GM12878 (cell line): Measurements from ENCODE around the gene ESR2. TPM values are rescaled to one million over a fixed set of nuclear protein-coding genes. Genes with fewer than 3 reads are reported as not detected.

Source experiments
- ATAC-seq: fragments of 200-7000 bp; cut with Tn5 transposase; 3 replicates; pipeline ENCODE4 v1.9.1; 2020; ENCODE audit warnings: mild to moderate bottlenecking, moderate library complexity
- BruUV-seq: library from RNA; stranded (reverse); fragments of 400-500 nt; replicated peaks from 2 replicates; lab custom pipeline; 2021; lab: Mats Ljungman, UMichigan
- CTCF ChIA-PET: fragments of 300-600 bp; sonication (Branson Sonifier 250); formaldehyde crosslinking; extraction: SDS; loops from one replicate; lab custom pipeline; 2021; ENCODE audit warnings: inconsistent platforms; lab: Yijun Ruan, JAX
- POLR2A ChIA-PET: fragments of 350-600 bp; formaldehyde crosslinking; extraction: SDS; loops from one replicate; lab custom pipeline; 2021; ENCODE audit warnings: inconsistent platforms; lab: Charles Lee
- RAD21 ChIA-PET: fragments of 300-600 bp; sonication (Branson Sonifier 250); formaldehyde crosslinking; loops from one replicate; lab custom pipeline; 2023; ENCODE audit warnings: antibody characterized with exemption; ENCODE audit not compliant: unreplicated experiment; lab: Charles Lee
- SMC1A ChIA-PET: fragments of 300-600 bp; sonication (Branson Sonifier 250); formaldehyde crosslinking; loops from one replicate; lab custom pipeline; 2023; ENCODE audit not compliant: unreplicated experiment, uncharacterized antibody; lab: Charles Lee
- DNase-seq: peaks from one replicate; pipeline ENCODE4 v3.0.0-alpha.2; 2011; ENCODE audit warnings: low read depth, low spot score
- FAIRE-seq: peaks from 3 replicates; lab custom pipeline; 2011; peaks lifted over from hg19 to GRCh38; lab: Jason Lieb, UNC
- H2AFZ ChIP-seq: 2 replicates; pipeline ENCODE4 v1.6.0; 2011; ENCODE audit warnings: low read depth, low read length, control low read depth; ENCODE audit not compliant: control insufficient read depth
- H3K27ac ChIP-seq: 2 replicates; pipeline ENCODE4 v1.5.1; 2011; ENCODE audit warnings: control low read depth; ENCODE audit not compliant: control insufficient read depth, insufficient read depth
- H3K27me3 ChIP-seq, 2 experiments: replicated peaks in 1 of 2; 2 replicates each; pipeline versions ENCODE4 v1.6.0 to v1.6.1; 2011; ENCODE audit warnings: low read length in 1 of 2; ENCODE audit not compliant: control insufficient read depth in 2 of 2, insufficient read depth in 2 of 2
- H3K36me3 ChIP-seq, 2 experiments: 2 replicates each; pipeline ENCODE4 v1.5.1; 2011; ENCODE audit warnings: low read length in 1 of 2; ENCODE audit not compliant: control insufficient read depth in 2 of 2, insufficient read depth in 2 of 2
- H3K4me1 ChIP-seq: 2 replicates; pipeline ENCODE4 v1.6.1; 2011; ENCODE audit warnings: mild to moderate bottlenecking, low read length, moderate library complexity, mixed read lengths; ENCODE audit not compliant: control insufficient read depth, insufficient read depth
- H3K4me2 ChIP-seq: 2 replicates; pipeline ENCODE4 v1.6.0; 2011; ENCODE audit warnings: control low read depth; ENCODE audit not compliant: control insufficient read depth, insufficient read depth
- H3K4me3 ChIP-seq: fragments of 200-600 bp; sonication (generic); 2 replicates; pipeline ENCODE4 v1.5.1; 2016
- H3K79me2 ChIP-seq: 2 replicates; pipeline ENCODE4 v1.6.0; 2011; ENCODE audit warnings: low read length; ENCODE audit not compliant: control insufficient read depth, insufficient read depth
- H3K9ac ChIP-seq: 2 replicates; pipeline ENCODE4 v1.8.0; 2011; ENCODE audit warnings: low read length, control low read depth, mixed read lengths; ENCODE audit not compliant: control insufficient read depth, insufficient read depth
- H3K9me3 ChIP-seq: replicated peaks from 3 replicates; pipeline ENCODE4 v1.5.1; 2011; ENCODE audit warnings: mild to moderate bottlenecking, low read length; ENCODE audit not compliant: control insufficient read depth, insufficient read depth
- H4K20me1 ChIP-seq: 2 replicates; pipeline ENCODE4 v1.6.0; 2011; ENCODE audit not compliant: control insufficient read depth, insufficient read depth
- EGR1 ChIP-seq, 2 experiments: IDR thresholded peaks; 1 replicate in 1 of 2; 2 replicates in 1 of 2; pipeline ENCODE4 v1.6.1; 2011 to 2012; ENCODE audit warnings: low read depth in 2 of 2, low read length in 2 of 2, borderline replicate concordance in 1 of 2, mild to moderate bottlenecking in 1 of 2, moderate library complexity in 1 of 2
- NFIC ChIP-seq: IDR thresholded peaks from 2 replicates; pipeline ENCODE4 v1.6.1; 2012; ENCODE audit warnings: low read depth, mild to moderate bottlenecking, inconsistent platforms, low read length, moderate library complexity
- NR2C1 ChIP-seq: fragments of 450-650 bp; IDR thresholded peaks from 2 replicates; pipeline ENCODE4 v1.6.1; 2017; ENCODE audit warnings: antibody characterized with exemption, mild to moderate bottlenecking, moderate library complexity
- PBX3 ChIP-seq: IDR thresholded peaks from 2 replicates; pipeline ENCODE4 v1.6.1; 2011; ENCODE audit warnings: mild to moderate bottlenecking, low read depth, low read length, moderate library complexity; ENCODE audit not compliant: insufficient replicate concordance
- POU2F2 ChIP-seq: IDR thresholded peaks from 3 replicates; pipeline ENCODE4 v1.6.1; 2011; ENCODE audit warnings: low read depth, mild to moderate bottlenecking, low read length, borderline replicate concordance
- SUPT20H ChIP-seq: IDR thresholded peaks from 2 replicates; pipeline ENCODE4 v1.6.1; 2011; ENCODE audit warnings: low read depth, mild to moderate bottlenecking, low read length, moderate library complexity, borderline replicate concordance; ENCODE audit not compliant: control insufficient read depth
- TCF12 ChIP-seq: IDR thresholded peaks from 2 replicates; pipeline ENCODE4 v1.6.1; 2011; ENCODE audit warnings: low read depth, mild to moderate bottlenecking, low read length
- WGBS: methylation state at CpG from one replicate; pipeline ENCODE4 v1.1.6; 2016; ENCODE audit warnings: low lambda C conversion rate; ENCODE audit not compliant: insufficient replicate concordance, insufficient coverage; ENCODE audit errors: missing lambda C conversion rate; 5-methylcytosine and 5-hydroxymethylcytosine counted together
- in situ Hi-C: fragments of 300-500 bp; cut with MboI; formaldehyde crosslinking; loops from 9 replicates; pipeline ENCODE4 v1.14.3; 2018; ENCODE audit warnings: mixed read lengths
- intact Hi-C: fragments of 100-400 bp; cut with micrococcal nuclease; formaldehyde crosslinking; loops from one replicate; pipeline ENCODE4 v1.14.2; 2022; ENCODE audit not compliant: unreplicated experiment
- polyA plus RNA-seq, 11 experiments: library from polyadenylated mRNA; depleted of rRNA in 4 of 11; unstranded in 6 of 11; stranded (reverse) in 5 of 11; fragments of >200 nt; fragmentation: Nextera tagmentation in 4 of 11; fragmentation: Illumina TruSeq in 1 of 11; extraction: Ambion mirVana in 4 of 11; extraction: Trizol in 1 of 11; gene quantifications; 1 replicate in 1 of 11; 2 replicates in 10 of 11; pipeline versions ENCODE4 v1.2.1 to v1.2.3, GENCODE V29; 2011 to 2016; ENCODE audit warnings: inconsistent platforms in 2 of 11, missing spikeins in 2 of 11, low read depth in 1 of 11
- total RNA-seq, 4 experiments: library from RNA; depleted of rRNA in 3 of 4; stranded (reverse); fragments of >200 nt in 3 of 4; fragmentation: Illumina TruSeq in 1 of 4; extraction: Trizol in 1 of 4; gene quantifications; 2 replicates each; pipeline versions ENCODE4 v1.2.1 to v1.2.3, GENCODE V29; 2013 to 2021
- TF ChIP-seq, protein P1 (sequence below): IDR thresholded peaks from 2 replicates; pipeline ENCODE4 v1.6.1; 2011; ENCODE audit warnings: borderline replicate concordance, low read depth, mild to moderate bottlenecking, moderate library complexity, mixed read lengths, low read length; ENCODE audit not compliant: insufficient read depth; ENCODE audit errors: extremely low read length
- TF ChIP-seq, protein P2 (sequence below): fragments of 450-650 bp; IDR thresholded peaks from 2 replicates; pipeline ENCODE4 v1.6.1; 2016; ENCODE audit warnings: mild to moderate bottlenecking
- TF ChIP-seq, protein P3 (sequence below): fragments of 150-350 bp; IDR thresholded peaks from 2 replicates; pipeline ENCODE4 v1.6.1; 2016; ENCODE audit warnings: low read depth, low read length

ESR2 gene
- total and polyA plus RNA-seq, 10 of the 15 experiments (the other 5 are each of a cell fraction or from before 2014, with no cell fraction given) = 0.29 to 2.6 (median 0.81) TPM

DNA sequence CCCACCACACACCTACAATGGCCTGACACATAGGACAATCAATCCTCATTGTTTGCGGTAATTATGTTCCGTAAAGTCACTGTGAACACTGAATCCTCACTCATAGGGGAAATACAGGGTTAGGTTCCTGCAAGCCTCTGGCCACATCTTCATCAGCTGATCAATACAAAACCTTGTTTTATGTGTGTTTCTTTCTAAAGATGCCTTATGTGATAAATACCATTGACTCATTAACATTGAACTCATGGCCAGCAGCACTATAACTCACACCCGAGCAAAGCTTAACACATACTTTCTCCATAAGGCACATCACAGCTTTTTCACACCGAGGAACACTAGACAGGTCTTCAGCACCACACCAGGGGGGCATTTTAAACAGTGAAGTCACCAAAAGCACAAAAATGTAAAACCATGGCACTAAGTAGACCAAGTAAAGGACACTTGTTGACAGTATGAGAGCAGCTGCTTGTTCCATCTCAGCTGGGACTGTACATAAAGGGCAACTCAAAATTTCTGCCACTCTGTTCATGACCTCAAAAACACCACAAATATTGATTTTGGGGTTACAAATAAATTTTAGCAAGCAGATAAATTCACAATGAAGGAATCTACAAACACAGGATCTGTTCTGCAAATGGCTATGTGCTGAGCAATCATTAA lies 60.5 kb downstream of the ESR2 start:
- Histone ChIP-seq H3K27me3 (no peaks in the 10 kb centered on the region), H3K9ac (no peak overlapping the region), H4K20me1 (no peaks in the 10 kb centered on the region), H3K79me2 (peaks cover 4% of the 10 kb centered on the region; the same call in 1 of the 2 replicates), H3K4me2 (peak overlapping the region; percentile 89), H3K36me3 (peaks cover 0 to 5% of the 10 kb centered on the region in 2 experiments; a peak in 1 of 4 replicates), H3K4me1 (peaks cover 53% of the 10 kb centered on the region), H2AFZ (no peak overlapping the region), H3K4me3 (peak overlapping the region; percentile 33; the same call in 1 of the 2 replicates), H3K27ac (peak overlapping the region; percentile 22), H3K9me3 (no peaks in the 10 kb centered on the region)
- in situ Hi-C loops (no loop called here), intact Hi-C loops (loop anchor here (5.0 kb wide), 1 partner anchor 36 kb away; no protein-coding TSS in a partner anchor)
- SMC1A ChIA-PET = interaction anchor here (0.7 to 1.0 kb wide), 4 partner anchors 20 to 368 kb away, joined by 3 read pairs; no protein-coding TSS in a partner anchor
- FAIRE-seq (no peak), DNase-seq (no peak), ATAC-seq (no peak)
- BruUV-seq = TSS peak; percentile 61
- CTCF ChIA-PET = interaction anchor here (0.7 to 1.3 kb wide), 3 partner anchors 10 to 224 kb away, joined by 3 to 6 read pairs (median 3); no protein-coding TSS in a partner anchor
- RAD21 ChIA-PET = interaction anchor here (1.1 kb wide), 1 partner anchor 61 kb away, joined by 4 read pairs; the partner anchor contains the start of gene ESR2
- POLR2A ChIA-PET = interaction anchor here (0.7 to 1.3 kb wide), 2 partner anchors 38 to 366 kb away, joined by 3 to 4 read pairs; no protein-coding TSS in a partner anchor
- WGBS = 99% methylated on average over 4 of the region's 4 CpGs
- TF ChIP-seq SUPT20H (no peak), POU2F2 (no peak), EGR1 (IDR thresholded peaks at IDR 0.05; ENCODE audit: borderline replicate concordance in 1 of 2, low read depth in 2 of 2, low read length in 2 of 2) (no peak), PBX3 (no peak), NFIC (no peak), TCF12 (no peak), NR2C1 (no peak)
- TF ChIP-seq, protein P1, sequence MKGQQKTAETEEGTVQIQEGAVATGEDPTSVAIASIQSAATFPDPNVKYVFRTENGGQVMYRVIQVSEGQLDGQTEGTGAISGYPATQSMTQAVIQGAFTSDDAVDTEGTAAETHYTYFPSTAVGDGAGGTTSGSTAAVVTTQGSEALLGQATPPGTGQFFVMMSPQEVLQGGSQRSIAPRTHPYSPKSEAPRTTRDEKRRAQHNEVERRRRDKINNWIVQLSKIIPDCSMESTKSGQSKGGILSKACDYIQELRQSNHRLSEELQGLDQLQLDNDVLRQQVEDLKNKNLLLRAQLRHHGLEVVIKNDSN = no peak
- TF ChIP-seq, protein P2, sequence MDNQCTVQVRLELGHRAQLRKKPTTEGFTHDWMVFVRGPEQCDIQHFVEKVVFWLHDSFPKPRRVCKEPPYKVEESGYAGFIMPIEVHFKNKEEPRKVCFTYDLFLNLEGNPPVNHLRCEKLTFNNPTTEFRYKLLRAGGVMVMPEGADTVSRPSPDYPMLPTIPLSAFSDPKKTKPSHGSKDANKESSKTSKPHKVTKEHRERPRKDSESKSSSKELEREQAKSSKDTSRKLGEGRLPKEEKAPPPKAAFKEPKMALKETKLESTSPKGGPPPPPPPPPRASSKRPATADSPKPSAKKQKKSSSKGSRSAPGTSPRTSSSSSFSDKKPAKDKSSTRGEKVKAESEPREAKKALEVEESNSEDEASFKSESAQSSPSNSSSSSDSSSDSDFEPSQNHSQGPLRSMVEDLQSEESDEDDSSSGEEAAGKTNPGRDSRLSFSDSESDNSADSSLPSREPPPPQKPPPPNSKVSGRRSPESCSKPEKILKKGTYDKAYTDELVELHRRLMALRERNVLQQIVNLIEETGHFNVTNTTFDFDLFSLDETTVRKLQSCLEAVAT = no peak
- TF ChIP-seq, protein P3, sequence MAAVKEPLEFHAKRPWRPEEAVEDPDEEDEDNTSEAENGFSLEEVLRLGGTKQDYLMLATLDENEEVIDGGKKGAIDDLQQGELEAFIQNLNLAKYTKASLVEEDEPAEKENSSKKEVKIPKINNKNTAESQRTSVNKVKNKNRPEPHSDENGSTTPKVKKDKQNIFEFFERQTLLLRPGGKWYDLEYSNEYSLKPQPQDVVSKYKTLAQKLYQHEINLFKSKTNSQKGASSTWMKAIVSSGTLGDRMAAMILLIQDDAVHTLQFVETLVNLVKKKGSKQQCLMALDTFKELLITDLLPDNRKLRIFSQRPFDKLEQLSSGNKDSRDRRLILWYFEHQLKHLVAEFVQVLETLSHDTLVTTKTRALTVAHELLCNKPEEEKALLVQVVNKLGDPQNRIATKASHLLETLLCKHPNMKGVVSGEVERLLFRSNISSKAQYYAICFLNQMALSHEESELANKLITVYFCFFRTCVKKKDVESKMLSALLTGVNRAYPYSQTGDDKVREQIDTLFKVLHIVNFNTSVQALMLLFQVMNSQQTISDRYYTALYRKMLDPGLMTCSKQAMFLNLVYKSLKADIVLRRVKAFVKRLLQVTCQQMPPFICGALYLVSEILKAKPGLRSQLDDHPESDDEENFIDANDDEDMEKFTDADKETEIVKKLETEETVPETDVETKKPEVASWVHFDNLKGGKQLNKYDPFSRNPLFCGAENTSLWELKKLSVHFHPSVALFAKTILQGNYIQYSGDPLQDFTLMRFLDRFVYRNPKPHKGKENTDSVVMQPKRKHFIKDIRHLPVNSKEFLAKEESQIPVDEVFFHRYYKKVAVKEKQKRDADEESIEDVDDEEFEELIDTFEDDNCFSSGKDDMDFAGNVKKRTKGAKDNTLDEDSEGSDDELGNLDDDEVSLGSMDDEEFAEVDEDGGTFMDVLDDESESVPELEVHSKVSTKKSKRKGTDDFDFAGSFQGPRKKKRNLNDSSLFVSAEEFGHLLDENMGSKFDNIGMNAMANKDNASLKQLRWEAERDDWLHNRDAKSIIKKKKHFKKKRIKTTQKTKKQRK = no peak
